Left lung (tissue), 10 donors: ENCODE data around the gene HOXC10. TPM values are rescaled to one million over a fixed set of nuclear protein-coding genes. Genes with fewer than 3 reads are reported as not detected.
A peak's percentile ranks its signal among the peaks of the same experiment; 100 is the strongest.

ENCODE experiments used
- ATAC-seq: fragments of 200-7000 bp; cut with Tn5 transposase; one replicate; pipeline ENCODE4 v1.9.1; 2020; ENCODE audit warnings: moderate library complexity
- DNase-seq, 4 donors: peaks; one replicate each; pipeline ENCODE4 v3.0.0-alpha.2; 2013 to 2020
- H3K27ac ChIP-seq, 2 donors: fragments of 200-600 bp; sonication (generic) in 1 of 2; one replicate each; pipeline versions ENCODE4 v1.5.0 to v1.8.0; 2020 to 2021
- H3K27me3 ChIP-seq, 2 donors: fragments of 200-600 bp; sonication (generic) in 1 of 2; one replicate each; pipeline versions ENCODE4 v1.5.0 to v1.8.0; 2020 to 2021
- H3K36me3 ChIP-seq, 2 donors: fragments of 200-600 bp; sonication (generic) in 1 of 2; one replicate each; pipeline versions ENCODE4 v1.5.0 to v1.8.0; 2020 to 2021
- H3K4me1 ChIP-seq, 2 donors: fragments of 200-600 bp; one replicate each; pipeline ENCODE4 v1.8.0; 2021
- H3K4me3 ChIP-seq, 2 donors: fragments of 200-600 bp; sonication (generic) in 1 of 2; one replicate each; pipeline versions ENCODE4 v1.5.0 to v1.8.0; 2020 to 2021; ENCODE audit warnings: mild to moderate bottlenecking in 1 of 2
- H3K9me3 ChIP-seq, 2 donors: fragments of 200-600 bp; sonication (generic) in 1 of 2; one replicate each; pipeline versions ENCODE4 v1.5.0 to v1.8.0; 2020 to 2021
- CTCF ChIP-seq, 2 donors: fragments of 200-600 bp; sonication (generic) in 1 of 2; IDR thresholded peaks; one replicate each; pipeline versions ENCODE4 v1.5.0 to v1.8.0; 2021; ENCODE audit warnings: antibody characterized with exemption in 2 of 2
- intact Hi-C, 2 donors: fragments of 100-400 bp; cut with DNase I; formaldehyde crosslinking; loops; one replicate each; pipeline versions ENCODE4 v1.11.2 to v1.14.2; 2022
- polyA plus RNA-seq, 6 donors: library from polyadenylated mRNA; unstranded; fragments of 120-200 nt; gene quantifications; one replicate each; pipeline ENCODE4 v1.2.1, GENCODE V29; 2013; ENCODE audit not compliant: insufficient read length in 6 of 6
- total RNA-seq, 2 donors: library from RNA; stranded (reverse); fragmentation: NEBNext Ultra II Directional; extraction: Animal tissue kit (Norgen Biotek cat#: 25700); gene quantifications; one replicate each; pipeline ENCODE4 v1.2.1, GENCODE V29; 2021
- donor health status: DM: no; HTN: yes; CAD: no.
- donor health status: DM: no; HTN: no; CAD: no.

Gene HOXC10
- total and polyA plus RNA-seq, 8 donors: 0.15 to 0.52 (median 0.31) TPM; not detected in 3

GRCh38 chr12:53958128-53958527 is 26.8 kb upstream of the HOXC10 start:
- intact Hi-C loops: no loop called here
- no peak for ATAC-seq
- DNase-seq: no peak
- Histone ChIP-seq H3K27ac (no peak overlapping the region), H3K9me3 (no peaks in the 10 kb centered on the region), H3K4me3 (no peak overlapping the region), H3K4me1 (no peaks in the 10 kb centered on the region), H3K36me3 (no peaks in the 10 kb centered on the region), H3K27me3 (peaks cover 100% of the 10 kb centered on the region in 2 donors)
- no peak for TF ChIP-seq CTCF (IDR thresholded peaks at IDR 0.05)

DNA sequence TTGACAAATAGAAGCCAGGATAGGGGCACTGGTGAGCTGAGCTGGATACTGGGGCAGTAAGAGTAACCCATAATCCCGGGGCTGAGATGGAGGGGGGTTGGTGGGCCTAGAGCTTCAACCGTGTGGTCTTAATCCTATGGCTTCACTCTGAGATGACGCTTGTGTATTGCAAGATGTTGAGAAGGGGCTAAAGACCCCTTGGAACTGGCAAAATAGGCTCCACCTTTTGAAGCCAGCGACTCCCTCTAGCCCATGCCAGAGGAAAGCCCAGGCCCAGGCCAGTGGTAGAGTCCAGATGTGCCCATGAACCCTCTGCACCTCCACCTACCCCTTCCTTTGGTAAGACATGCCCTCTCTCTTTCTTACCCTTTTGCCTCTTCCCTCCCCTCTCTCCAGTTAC is 25.6 kb upstream of the HOXC10 start:
- Histone ChIP-seq H3K27me3 (peaks cover 100% of the 10 kb centered on the region in 2 donors), H3K9me3 (no peaks in the 10 kb centered on the region), H3K27ac (no peak overlapping the region), H3K36me3 (no peaks in the 10 kb centered on the region), H3K4me3 (no peak overlapping the region), H3K4me1 (no peaks in the 10 kb centered on the region)
- TF ChIP-seq CTCF (IDR thresholded peaks at IDR 0.05): no peak
- ATAC-seq: no peak
- DNase-seq: no peak
- intact Hi-C loops: no loop called here

GRCh38 chr12:53960187-53961024 is 24.5 kb upstream of the HOXC10 start:
- no peak for TF ChIP-seq CTCF (IDR thresholded peaks at IDR 0.05)
- no peak overlapping the region for H3K27ac ChIP-seq
- no peak overlapping the region for H3K4me3 ChIP-seq
- H3K4me1 ChIP-seq: no peaks in the 10 kb centered on the region
- ATAC-seq (no peak), DNase-seq (peak in 1 of 4 donors; percentile 39)
- intact Hi-C loops: no loop called here
- H3K27me3 ChIP-seq: peaks cover 100% of the 10 kb centered on the region in 2 donors
- H3K9me3 ChIP-seq: no peaks in the 10 kb centered on the region
- H3K36me3 ChIP-seq: no peaks in the 10 kb centered on the region

DNA sequence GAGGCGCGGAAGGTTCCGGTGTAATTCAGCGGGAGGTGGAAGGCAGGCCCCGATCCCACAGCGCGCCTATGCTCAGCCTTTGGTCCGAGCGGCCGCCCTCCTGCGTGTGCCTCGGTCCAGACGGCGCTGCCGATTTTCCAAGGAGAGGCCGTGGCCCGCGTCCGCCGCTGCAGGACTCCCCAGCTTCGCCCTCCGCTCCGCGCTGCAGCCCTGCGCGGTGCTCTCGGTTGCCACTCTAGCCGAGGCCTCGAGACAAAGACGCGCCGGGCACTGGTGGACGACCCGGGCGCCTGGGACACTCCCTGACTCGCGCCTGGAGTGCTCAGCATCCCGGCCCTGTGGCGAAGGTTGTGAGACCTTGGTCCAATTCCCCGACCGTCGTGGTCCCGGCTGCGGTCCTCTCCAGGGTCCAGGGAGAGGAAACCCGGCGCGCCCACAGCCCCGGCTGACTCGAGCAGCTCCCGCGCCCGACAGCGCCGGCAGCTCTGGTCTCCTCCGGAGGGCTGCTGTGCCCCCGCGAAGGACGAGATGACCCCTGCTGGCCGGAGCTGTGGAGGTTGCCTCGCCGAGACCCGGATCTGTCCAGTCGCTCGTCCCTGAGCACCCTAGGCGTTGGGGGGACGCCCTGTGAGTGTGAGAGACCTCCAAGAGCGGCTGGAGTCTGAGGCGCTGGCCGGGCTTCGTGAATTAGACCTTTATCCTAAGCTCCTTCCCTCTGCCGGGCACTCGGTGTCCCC is 23.8 kb upstream of the HOXC10 start:
- TF ChIP-seq CTCF (IDR thresholded peaks at IDR 0.05): no peak
- ATAC-seq (no peak), DNase-seq (peak in 1 of 4 donors; percentile 56)
- Histone ChIP-seq H3K4me1 (no peaks in the 10 kb centered on the region), H3K9me3 (no peaks in the 10 kb centered on the region), H3K36me3 (no peaks in the 10 kb centered on the region), H3K27me3 (peaks cover 100% of the 10 kb centered on the region in 2 donors), H3K27ac (no peak overlapping the region), H3K4me3 (no peak overlapping the region)
- intact Hi-C loops: no loop called here

- intact Hi-C loops: no loop called here
- H3K4me1 ChIP-seq: peaks cover 0 to 5% of the 10 kb centered on the region in 2 donors
- no peak overlapping the region for H3K4me3 ChIP-seq
- no peaks in the 10 kb centered on the region for H3K36me3 ChIP-seq
- no peaks in the 10 kb centered on the region for H3K9me3 ChIP-seq
- ATAC-seq (no peak), DNase-seq (no peak)
- H3K27me3 ChIP-seq: peaks cover 100% of the 10 kb centered on the region in 2 donors
- TF ChIP-seq CTCF (IDR thresholded peaks at IDR 0.05): no peak
- no peak overlapping the region for H3K27ac ChIP-seq
Observed at GRCh38 chr12:53963005-53963404, 21.9 kb upstream of the HOXC10 start.
